Endothelial cell of umbilical vein (primary cell): ENCODE data around the gene ADSS1. TPM values are rescaled to one million over a fixed set of nuclear protein-coding genes. Genes with fewer than 3 reads are reported as not detected.
"Not testable (repeated sequence)": the region's sequence is repeated elsewhere in the genome, so short reads cannot be mapped to it uniquely, and the experiment has no call there.

Experiments
- BruUV-seq: library from RNA; stranded (reverse); fragments of 400-500 nt; replicated peaks from 2 replicates; lab custom pipeline; 2021; lab: Mats Ljungman, UMichigan
- CTCF ChIA-PET: fragments of 300-600, 350-600 bp; sonication (Branson Sonifier 250); formaldehyde crosslinking; loops from one replicate; lab custom pipeline; 2021; ENCODE audit warnings: antibody characterized with exemption, inconsistent platforms; lab: Charles Lee
- POLR2A ChIA-PET: fragments of 300-600, 350-600 bp; sonication (Branson Sonifier 250); formaldehyde crosslinking; loops from one replicate; lab custom pipeline; 2021; ENCODE audit warnings: antibody characterized with exemption, inconsistent platforms; lab: Charles Lee
- DNase-seq: peaks from one replicate; pipeline ENCODE4 v3.0.0-alpha.2; 2011; ENCODE audit warnings: low read depth, low spot score
- FAIRE-seq: peaks from 2 replicates; lab custom pipeline; 2011; peaks lifted over from hg19 to GRCh38; lab: Jason Lieb, UNC
- H2AFZ ChIP-seq: 2 replicates; pipeline ENCODE4 v1.6.0; 2012; ENCODE audit warnings: low read depth, low read length, control low read depth, inconsistent platforms
- H3K27ac ChIP-seq: 2 replicates; pipeline ENCODE4 v1.5.1; 2011; ENCODE audit warnings: low read depth, mild to moderate bottlenecking, control low read depth, low read length, moderate library complexity; ENCODE audit not compliant: insufficient read depth
- H3K27me3 ChIP-seq, 2 experiments: 2 replicates each; pipeline versions ENCODE4 v1.6.0 to v1.6.1; 2011; ENCODE audit warnings: low read length in 2 of 2, mixed read lengths in 1 of 2; ENCODE audit not compliant: control insufficient read depth in 2 of 2, insufficient read depth in 2 of 2
- H3K36me3 ChIP-seq, 2 experiments: 2 replicates in 1 of 2; 3 replicates in 1 of 2; pipeline ENCODE4 v1.5.1; 2011; ENCODE audit warnings: low read length in 2 of 2, mild to moderate bottlenecking in 1 of 2, moderate library complexity in 1 of 2; ENCODE audit not compliant: control insufficient read depth in 2 of 2, insufficient read depth in 2 of 2; ENCODE audit errors: extremely low read depth in 1 of 2
- H3K4me1 ChIP-seq: 3 replicates; pipeline ENCODE4 v1.5.1; 2011; ENCODE audit warnings: mild to moderate bottlenecking, low read length; ENCODE audit not compliant: control insufficient read depth, insufficient read depth; ENCODE audit errors: extremely low read depth
- H3K4me2 ChIP-seq: 2 replicates; pipeline ENCODE4 v1.6.1; 2011; ENCODE audit warnings: low read length, control low read depth, mixed read lengths; ENCODE audit not compliant: insufficient read depth
- H3K4me3 ChIP-seq, 3 experiments: fragments of 200-600 bp in 1 of 3; sonication (generic), shearing (Covaris generic) in 1 of 3; replicated peaks in 1 of 3; 2 replicates each; pipeline ENCODE4 v1.5.1; 2011 to 2016; ENCODE audit warnings: control low read depth in 3 of 3, low read length in 3 of 3, mild to moderate bottlenecking in 2 of 3, inconsistent platforms in 1 of 3, low read depth in 1 of 3, moderate library complexity in 1 of 3; ENCODE audit not compliant: insufficient read depth in 1 of 3
- H3K79me2 ChIP-seq: 2 replicates; pipeline ENCODE4 v1.6.0; 2012; ENCODE audit warnings: low read length, inconsistent platforms; ENCODE audit not compliant: control insufficient read depth, insufficient read depth
- H3K9ac ChIP-seq: replicated peaks from 2 replicates; pipeline ENCODE3; 2011; ENCODE audit warnings: low read length, control low read depth; ENCODE audit not compliant: insufficient read depth; ENCODE audit errors: extremely low read depth
- H3K9me1 ChIP-seq: replicated peaks from 3 replicates; pipeline ENCODE4 v1.6.0; 2011; ENCODE audit warnings: mild to moderate bottlenecking, low read length; ENCODE audit not compliant: control insufficient read depth, insufficient read depth; ENCODE audit errors: extremely low read depth
- H3K9me3 ChIP-seq: replicated peaks from 2 replicates; pipeline ENCODE4 v1.5.1; 2012; ENCODE audit warnings: low read length, inconsistent platforms; ENCODE audit not compliant: control insufficient read depth, insufficient read depth
- H4K20me1 ChIP-seq: replicated peaks from 2 replicates; pipeline ENCODE3; 2011; ENCODE audit warnings: mild to moderate bottlenecking, low read length; ENCODE audit not compliant: control insufficient read depth, insufficient read depth; ENCODE audit errors: extremely low read depth
- CTCF ChIP-seq, 2 donors: IDR thresholded peaks; 1 replicate in 1 of 2; 2 replicates in 1 of 2; pipeline ENCODE4 v1.5.1; 2011; ENCODE audit warnings: low read length in 2 of 2, mild to moderate bottlenecking in 2 of 2, moderate library complexity in 2 of 2, control low read depth in 1 of 2, inconsistent platforms in 1 of 2, low read depth in 1 of 2; ENCODE audit not compliant: insufficient read depth in 1 of 2; ENCODE audit errors: extremely low read depth in 1 of 2
- EZH2 ChIP-seq: IDR thresholded peaks from 2 replicates; pipeline ENCODE4 v1.6.1; 2012; ENCODE audit warnings: borderline replicate concordance, low read depth, mild to moderate bottlenecking, moderate library complexity, low read length, inconsistent platforms; ENCODE audit not compliant: severe bottlenecking
- FOS ChIP-seq: IDR thresholded peaks from 2 replicates; pipeline ENCODE4 v1.6.1; 2011; ENCODE audit warnings: mild to moderate bottlenecking, low read length, moderate library complexity, borderline replicate concordance; ENCODE audit not compliant: insufficient read depth
- GATA2 ChIP-seq: IDR thresholded peaks from 2 replicates; pipeline ENCODE4 v1.7.0; 2011; ENCODE audit warnings: low read depth, mild to moderate bottlenecking, moderate library complexity, mixed read lengths, low read length; ENCODE audit not compliant: insufficient read length, insufficient read depth
- MYC ChIP-seq: IDR thresholded peaks from one replicate; pipeline ENCODE4 v1.6.1; 2011; ENCODE audit warnings: mild to moderate bottlenecking, low read depth, low read length
- POLR2A ChIP-seq: IDR thresholded peaks from 2 replicates; pipeline ENCODE4 v1.6.1; 2012; ENCODE audit warnings: low read depth, mild to moderate bottlenecking, control low read depth, low read length
- POLR2AphosphoS5 ChIP-seq: IDR thresholded peaks from 2 replicates; pipeline ENCODE4 v1.6.1; 2012; ENCODE audit warnings: low read depth, mild to moderate bottlenecking, control low read depth, low read length, moderate library complexity; ENCODE audit not compliant: insufficient read depth
- dilution Hi-C: fragments of 300-500 bp; cut with MboI; formaldehyde crosslinking; loops from one replicate; pipeline ENCODE4 v1.15.0; 2019; ENCODE audit warnings: low sequenced_read_pairs; ENCODE audit not compliant: extremely low pct_ligation_motif_present
- intact Hi-C: fragments of 100-400 bp; cut with micrococcal nuclease; formaldehyde crosslinking; loops from one replicate; pipeline ENCODE4 v1.10.0; 2022
- polyA plus RNA-seq, 4 experiments: library from polyadenylated mRNA; depleted of rRNA in 3 of 4; stranded (reverse) in 3 of 4; unstranded in 1 of 4; fragments of >200 nt; gene quantifications; 2 replicates each; pipeline versions ENCODE4 v1.2.1 to v1.2.3, GENCODE V29; 2011 to 2012; ENCODE audit warnings: missing spikeins in 1 of 4
- total RNA-seq: library from RNA; stranded (reverse); gene quantifications from 2 replicates; pipeline ENCODE4 v1.2.3, GENCODE V29; 2021

The ADSS1 gene
- total and polyA plus RNA-seq, 2 donors (not counting 3 experiments of a cell fraction or from before 2014, with no cell fraction given): 1.9 TPM

GRCh38 chr14:104728631-104729030, 4.6 kb downstream of the ADSS1 start:
- H3K9me3 ChIP-seq: no peaks in the 10 kb centered on the region
- CTCF ChIA-PET: interaction anchor here (1.0 kb wide), 1 partner anchor 92 kb away, joined by 3 read pairs; no protein-coding TSS in a partner anchor
- FAIRE-seq (no peak), DNase-seq (no peak)
- H2AFZ ChIP-seq: no peak overlapping the region
- H3K9me1 ChIP-seq: no peaks in the 10 kb centered on the region
- no peaks in the 10 kb centered on the region for H3K79me2 ChIP-seq
- TF ChIP-seq POLR2A (no peak), FOS (no peak), MYC (no peak), GATA2 (no peak), POLR2AphosphoS5 (no peak), EZH2 (no peak), CTCF (IDR thresholded peaks at IDR 0.05; ENCODE audit: extremely low read depth in 1 of 2, insufficient read depth in 1 of 2, low read depth in 1 of 2, low read length in 2 of 2) (no peak)
- H3K36me3 ChIP-seq: no peaks in the 10 kb centered on the region
- H3K4me1 ChIP-seq: peaks cover 8% of the 10 kb centered on the region
- BruUV-seq: no TSS peak
- no peak overlapping the region for H3K27ac ChIP-seq
- no peak overlapping the region for H3K4me3 ChIP-seq
- H4K20me1 ChIP-seq: no peaks in the 10 kb centered on the region
- H3K9ac ChIP-seq: no peak overlapping the region
- intact Hi-C loops (no loop called here), dilution Hi-C loops (no loop called here)
- H3K27me3 ChIP-seq: no peaks in the 10 kb centered on the region
- H3K4me2 ChIP-seq: no peak overlapping the region
- POLR2A ChIA-PET: no interaction called here

GRCh38 chr14:104729176-104729834, 5.3 kb downstream of the ADSS1 start:
- H3K27me3 ChIP-seq, H3K9me3 ChIP-seq, H4K20me1 ChIP-seq, intact Hi-C loops, H2AFZ ChIP-seq, H3K9me1 ChIP-seq, POLR2A ChIA-PET, DNase-seq, FAIRE-seq, H3K9ac ChIP-seq, H3K27ac ChIP-seq, CTCF ChIA-PET, H3K79me2 ChIP-seq, H3K4me1 ChIP-seq, dilution Hi-C loops, BruUV-seq, H3K4me2 ChIP-seq, H3K36me3 ChIP-seq, H3K4me3 ChIP-seq: not testable (repeated sequence)
